ENCODE data around the gene PES1. TPM values are rescaled to one million over a fixed set of nuclear protein-coding genes. Genes with fewer than 3 reads are reported as not detected.

Gene PES1
- total and polyA plus RNA-seq, 2 donors = 29.1 to 49.1 TPM

DNA sequence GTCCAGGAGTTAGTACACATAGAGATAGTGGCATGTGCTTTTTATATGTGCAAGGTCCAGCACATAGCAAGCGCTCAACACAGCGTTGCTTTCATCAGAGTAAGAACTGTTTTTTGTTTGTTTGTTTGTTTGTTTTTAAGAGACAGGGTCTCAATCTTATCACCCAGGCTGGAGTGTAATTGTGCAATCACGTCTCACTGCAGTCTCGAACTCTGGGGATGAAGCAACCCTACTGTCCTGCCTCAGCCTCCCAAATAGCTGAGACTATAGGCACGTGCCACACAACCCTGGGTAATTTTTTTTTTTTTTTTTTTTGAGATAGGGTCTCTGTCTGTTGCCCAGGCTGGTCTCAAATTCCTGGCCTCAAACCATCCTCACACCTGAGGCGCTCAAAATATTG, 26.1 kb upstream of the PES1 start:
- WGBS = 93% methylated on average over 6 of the region's 6 CpGs
- no peaks in the 10 kb centered on the region for H3K36me3 ChIP-seq (ENCODE audit: insufficient read depth)

DNA sequence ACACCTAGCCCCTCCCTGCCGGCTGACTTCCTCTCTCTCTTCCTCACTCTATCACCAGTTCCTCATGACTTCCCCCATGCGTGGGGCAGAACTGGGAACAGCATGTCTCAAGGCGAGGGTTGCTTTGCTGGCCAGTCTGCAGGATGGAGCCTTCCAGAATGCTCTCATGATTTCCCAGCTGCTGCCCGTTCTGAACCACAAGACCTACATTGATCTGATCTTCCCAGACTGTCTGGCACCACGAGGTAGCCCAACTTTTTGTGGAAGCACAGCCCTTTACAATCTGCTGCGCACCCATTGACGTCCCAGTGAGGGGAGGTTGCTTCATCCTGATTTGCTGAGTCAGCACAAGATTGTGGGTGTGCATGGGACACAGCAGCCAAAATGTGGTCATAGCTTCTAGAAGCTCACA, 23.8 kb upstream of the PES1 start:
- Histone ChIP-seq H3K27ac (ENCODE audit: low read depth) (no peak overlapping the region), H3K4me3 (ENCODE audit: low read depth, low read length) (no peak overlapping the region), H3K36me3 (ENCODE audit: insufficient read depth) (no peaks in the 10 kb centered on the region), H3K4me1 (ENCODE audit: insufficient read depth) (no peaks in the 10 kb centered on the region)
- DNase-seq (ENCODE audit: extremely low spot score) = no peak
- WGBS = 84% methylated on average over 7 of the region's 7 CpGs

More for the DNA sequence above, 26.1 kb upstream of the PES1 start:
- Histone ChIP-seq H3K4me1 (ENCODE audit: insufficient read depth) (no peaks in the 10 kb centered on the region), H3K4me3 (ENCODE audit: low read depth, low read length) (no peak overlapping the region), H3K27ac (ENCODE audit: low read depth) (no peak overlapping the region)
- DNase-seq (ENCODE audit: extremely low spot score) = no peak

DNA sequence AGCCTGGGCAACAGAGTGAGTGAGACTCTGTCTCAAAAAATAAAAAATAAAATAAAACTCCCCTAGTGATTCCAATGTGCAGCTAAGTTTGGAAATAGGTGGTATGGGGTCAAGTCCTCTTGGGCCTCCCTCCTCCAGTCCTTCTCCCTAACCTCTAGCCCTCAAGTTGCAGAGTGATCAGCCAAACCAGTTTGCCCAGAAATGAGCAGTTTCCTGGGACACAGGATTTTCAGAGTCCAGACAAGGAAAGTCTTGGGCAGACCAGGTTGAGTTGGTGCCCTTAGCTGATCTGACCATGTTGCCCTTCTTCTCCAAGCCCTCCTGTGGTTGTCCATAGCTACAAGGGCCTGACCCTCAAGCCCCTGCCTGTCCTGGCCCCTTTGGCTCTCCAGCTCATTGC, 23.2 kb upstream of the PES1 start:
- Histone ChIP-seq H3K27ac (ENCODE audit: low read depth) (no peak overlapping the region), H3K4me1 (ENCODE audit: insufficient read depth) (no peaks in the 10 kb centered on the region), H3K4me3 (ENCODE audit: low read depth, low read length) (no peak overlapping the region), H3K36me3 (ENCODE audit: insufficient read depth) (no peaks in the 10 kb centered on the region)
- no peak for DNase-seq (ENCODE audit: extremely low spot score)

DNA sequence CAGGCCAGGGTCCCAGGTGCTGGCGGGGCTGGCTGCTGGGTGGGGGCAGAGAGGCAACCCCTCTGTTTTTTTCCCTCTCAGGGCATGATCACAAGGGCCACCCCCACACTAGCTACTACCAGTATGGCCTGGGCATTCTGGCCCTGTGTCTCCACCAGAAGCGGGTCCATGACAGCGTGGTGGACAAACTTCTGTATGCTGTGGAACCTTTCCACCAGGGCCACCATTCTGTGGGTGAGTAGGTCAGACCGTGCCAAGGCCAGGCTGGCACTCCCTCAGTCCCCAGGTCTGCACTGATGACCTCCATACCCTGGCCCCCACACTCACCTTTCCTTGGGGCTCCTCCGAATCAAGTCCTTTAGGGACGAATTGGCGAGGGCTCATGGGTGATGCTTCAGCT, 22.6 kb upstream of the PES1 start:
- no peak for DNase-seq (ENCODE audit: extremely low spot score)
- WGBS = 97% methylated on average over 7 of the region's 7 CpGs
- no peaks in the 10 kb centered on the region for H3K4me1 ChIP-seq (ENCODE audit: insufficient read depth)
- H3K27ac ChIP-seq (ENCODE audit: low read depth) = no peak overlapping the region
- no peaks in the 10 kb centered on the region for H3K36me3 ChIP-seq (ENCODE audit: insufficient read depth)
- no peak overlapping the region for H3K4me3 ChIP-seq (ENCODE audit: low read depth, low read length)

DNA sequence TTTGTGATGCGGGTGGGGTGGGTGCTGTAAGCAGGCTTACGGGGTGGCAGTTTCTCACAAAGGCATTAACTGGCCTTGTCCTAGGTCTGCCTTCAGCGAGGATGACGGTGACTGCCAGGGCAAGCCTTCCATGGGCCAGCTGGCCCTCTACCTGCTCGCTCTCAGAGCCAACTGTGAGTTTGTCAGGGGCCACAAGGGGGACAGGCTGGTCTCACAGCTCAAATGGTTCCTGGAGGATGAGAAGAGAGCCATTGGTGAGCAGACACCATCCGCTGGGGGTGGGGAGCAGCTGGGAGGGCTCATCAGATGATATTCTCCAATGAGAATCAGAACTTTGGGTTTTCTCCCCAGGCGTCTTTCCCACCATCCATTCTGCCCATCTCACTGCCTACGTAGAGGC, 21.1 kb upstream of the PES1 start:
- H3K36me3 ChIP-seq (ENCODE audit: insufficient read depth) = no peaks in the 10 kb centered on the region
- DNase-seq (ENCODE audit: extremely low spot score) = no peak
- no peak overlapping the region for H3K27ac ChIP-seq (ENCODE audit: low read depth)
- 95% methylated on average over 8 of the region's 8 CpGs for WGBS
- H3K4me1 ChIP-seq (ENCODE audit: insufficient read depth) = no peaks in the 10 kb centered on the region
- no peak overlapping the region for H3K4me3 ChIP-seq (ENCODE audit: low read depth, low read length)

DNA sequence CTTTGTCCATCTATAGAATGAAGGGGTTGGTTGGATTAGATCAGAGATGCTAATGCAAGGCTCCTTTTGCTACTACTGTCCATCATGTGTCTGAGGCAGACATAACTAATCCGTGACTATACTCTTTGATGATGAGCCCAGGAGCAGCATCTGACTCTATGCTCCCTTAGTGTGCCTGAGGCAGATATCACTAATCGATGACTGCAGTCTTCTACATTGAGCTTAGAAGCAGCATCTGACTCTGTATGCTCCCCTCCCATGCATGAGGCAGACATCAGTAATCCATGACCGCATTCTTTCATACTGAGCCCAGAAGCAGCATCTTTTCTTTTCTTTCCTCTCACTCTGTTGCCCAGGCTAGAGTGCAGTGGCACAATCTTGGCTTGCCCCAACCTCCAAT, 19.5 kb upstream of the PES1 start:
- Histone ChIP-seq H3K4me3 (ENCODE audit: low read depth, low read length) (no peak overlapping the region), H3K36me3 (ENCODE audit: insufficient read depth) (no peaks in the 10 kb centered on the region), H3K4me1 (ENCODE audit: insufficient read depth) (no peaks in the 10 kb centered on the region), H3K27ac (ENCODE audit: low read depth) (no peak overlapping the region)
- 95% methylated on average over 3 of the region's 3 CpGs for WGBS
- no peak for DNase-seq (ENCODE audit: extremely low spot score)

DNA sequence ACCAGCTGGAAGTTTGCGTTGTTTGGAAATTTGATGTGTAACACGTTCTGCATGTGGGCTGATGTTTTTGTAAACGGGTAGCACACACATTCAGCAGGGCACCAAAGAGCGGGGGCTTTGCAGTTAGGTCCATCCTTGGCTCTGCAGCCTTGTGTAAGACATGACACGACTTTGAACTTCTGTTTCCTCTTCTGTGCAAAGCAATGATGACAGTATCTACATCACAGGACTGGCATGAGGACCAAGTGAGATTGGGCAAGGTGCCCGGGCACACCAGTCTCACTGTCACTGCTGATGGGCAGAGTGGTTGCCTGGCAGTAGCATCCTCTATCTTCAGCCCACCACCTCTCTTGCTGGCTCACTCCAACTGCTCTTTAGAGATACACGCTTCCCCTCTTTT, 18.6 kb upstream of the PES1 start:
- H3K27ac ChIP-seq (ENCODE audit: low read depth) = no peak overlapping the region
- no peaks in the 10 kb centered on the region for H3K36me3 ChIP-seq (ENCODE audit: insufficient read depth)
- no peak overlapping the region for H3K4me3 ChIP-seq (ENCODE audit: low read depth, low read length)
- no peaks in the 10 kb centered on the region for H3K4me1 ChIP-seq (ENCODE audit: insufficient read depth)
- WGBS = 73% methylated on average over 7 of the region's 7 CpGs
- no peak for DNase-seq (ENCODE audit: extremely low spot score)

DNA sequence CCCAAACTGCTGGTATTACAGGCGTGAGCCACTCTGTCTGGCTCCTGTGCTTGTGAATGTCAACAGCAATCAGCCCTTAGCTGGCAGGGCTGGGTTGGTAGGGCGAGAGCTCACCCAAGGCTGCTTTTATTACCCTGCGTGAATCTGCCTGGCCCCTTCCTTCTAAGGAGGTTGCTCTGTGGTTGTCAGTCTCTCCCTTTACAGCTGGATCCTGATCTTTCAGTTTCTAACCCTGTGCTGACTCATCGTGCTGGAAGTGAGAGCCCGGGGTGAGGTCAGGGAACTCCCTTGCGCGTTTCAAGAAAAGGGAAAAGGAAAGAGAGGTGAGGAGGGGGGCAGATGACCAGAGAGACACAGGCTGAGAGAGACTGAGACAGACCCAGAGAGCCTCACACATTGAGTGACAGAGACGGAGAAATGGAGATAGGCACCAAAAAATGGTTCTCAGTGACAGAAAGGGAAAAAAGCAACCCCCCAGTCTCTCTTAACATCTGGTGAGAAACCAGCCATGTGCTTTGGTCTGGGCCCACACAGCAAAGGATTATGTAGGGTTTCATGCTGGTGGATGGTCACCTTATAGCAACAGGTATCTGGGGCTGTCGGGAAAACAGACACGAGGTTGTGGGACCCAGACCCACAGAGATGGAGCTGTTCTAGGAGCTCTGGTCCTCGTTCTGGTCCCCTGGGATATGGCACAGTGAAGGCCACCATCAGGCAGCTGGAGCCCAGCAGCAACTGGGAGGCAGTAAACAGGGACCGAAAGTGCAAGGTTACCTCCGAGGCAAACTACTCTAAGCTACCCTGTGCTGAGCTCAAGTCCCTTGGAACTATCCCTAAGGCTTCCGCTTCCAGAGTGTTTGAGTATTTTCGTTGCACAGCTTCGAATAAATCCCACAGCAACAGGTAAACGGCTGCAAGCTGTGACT, 17.8 kb upstream of the PES1 start:
- H3K4me3 ChIP-seq (ENCODE audit: low read depth, low read length) = no peak overlapping the region
- H3K36me3 ChIP-seq (ENCODE audit: insufficient read depth) = no peaks in the 10 kb centered on the region
- DNase-seq (ENCODE audit: extremely low spot score) = no peak
- no peak overlapping the region for H3K27ac ChIP-seq (ENCODE audit: low read depth)
- H3K4me1 ChIP-seq (ENCODE audit: insufficient read depth) = no peaks in the 10 kb centered on the region
- WGBS = 54% methylated on average over 17 of the region's 17 CpGs

DNA sequence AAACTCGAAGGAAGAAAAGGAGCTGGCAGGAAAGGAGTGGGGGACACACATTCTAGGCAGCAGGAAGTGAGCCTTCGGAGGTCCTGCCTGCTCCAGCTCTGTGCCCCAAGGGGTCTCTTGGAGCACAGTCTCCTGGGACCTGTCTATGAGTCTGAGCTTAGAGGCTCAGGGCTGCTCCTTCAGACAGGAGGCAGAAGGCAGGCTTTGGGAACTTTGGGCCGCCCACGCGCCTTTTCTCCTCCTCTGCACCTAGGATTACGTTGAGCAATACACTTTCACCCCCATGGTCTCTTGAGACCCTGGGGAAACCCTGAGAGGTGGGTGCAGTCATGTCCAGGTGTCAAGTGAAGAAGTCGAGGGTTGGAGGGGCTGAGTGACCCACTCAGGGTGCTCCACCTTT, 16.2 kb upstream of the PES1 start:
- no peaks in the 10 kb centered on the region for H3K4me1 ChIP-seq (ENCODE audit: insufficient read depth)
- H3K27ac ChIP-seq (ENCODE audit: low read depth) = no peak overlapping the region
- WGBS = 81% methylated on average over 7 of the region's 7 CpGs
- no peak for DNase-seq (ENCODE audit: extremely low spot score)
- H3K36me3 ChIP-seq (ENCODE audit: insufficient read depth) = no peaks in the 10 kb centered on the region
- H3K4me3 ChIP-seq (ENCODE audit: low read depth, low read length) = no peak overlapping the region

DNA sequence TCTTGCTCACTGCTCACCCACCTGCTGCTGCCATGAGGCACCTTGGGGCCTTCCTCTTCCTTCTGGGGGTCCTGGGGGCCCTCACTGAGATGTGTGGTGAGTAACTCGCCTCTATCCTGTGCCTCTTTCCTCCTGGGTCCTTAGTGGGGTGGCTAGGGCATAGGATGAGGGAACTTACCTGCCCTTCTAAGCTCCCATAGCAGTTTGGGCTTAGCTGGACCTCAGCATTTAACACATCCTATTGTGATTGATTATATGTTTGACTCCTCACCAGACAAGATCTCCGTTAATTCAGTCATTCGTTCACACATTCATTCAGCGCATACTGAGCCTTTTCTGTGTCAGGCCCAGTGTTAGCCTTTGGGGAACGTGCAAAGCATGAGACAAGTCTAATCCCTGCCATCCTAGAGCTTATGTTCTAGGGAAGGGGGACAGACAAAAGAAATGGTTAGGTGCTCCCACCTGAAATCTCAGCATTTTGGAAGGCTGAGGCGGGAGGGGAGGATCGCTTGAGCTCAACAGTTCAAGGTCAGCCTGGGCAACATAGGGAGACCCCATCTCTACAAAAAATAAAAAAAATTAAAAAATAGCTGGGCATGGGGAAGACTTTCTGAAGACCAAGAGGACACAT, 15.7 kb upstream of the PES1 start:
- WGBS = 83% methylated on average over 7 of the region's 7 CpGs
- Histone ChIP-seq H3K36me3 (ENCODE audit: insufficient read depth) (no peaks in the 10 kb centered on the region), H3K4me1 (ENCODE audit: insufficient read depth) (no peaks in the 10 kb centered on the region), H3K4me3 (ENCODE audit: low read depth, low read length) (peak overlapping the region; percentile 32), H3K27ac (ENCODE audit: low read depth) (peak overlapping the region; percentile 3)
- no peak for DNase-seq (ENCODE audit: extremely low spot score)

DNA sequence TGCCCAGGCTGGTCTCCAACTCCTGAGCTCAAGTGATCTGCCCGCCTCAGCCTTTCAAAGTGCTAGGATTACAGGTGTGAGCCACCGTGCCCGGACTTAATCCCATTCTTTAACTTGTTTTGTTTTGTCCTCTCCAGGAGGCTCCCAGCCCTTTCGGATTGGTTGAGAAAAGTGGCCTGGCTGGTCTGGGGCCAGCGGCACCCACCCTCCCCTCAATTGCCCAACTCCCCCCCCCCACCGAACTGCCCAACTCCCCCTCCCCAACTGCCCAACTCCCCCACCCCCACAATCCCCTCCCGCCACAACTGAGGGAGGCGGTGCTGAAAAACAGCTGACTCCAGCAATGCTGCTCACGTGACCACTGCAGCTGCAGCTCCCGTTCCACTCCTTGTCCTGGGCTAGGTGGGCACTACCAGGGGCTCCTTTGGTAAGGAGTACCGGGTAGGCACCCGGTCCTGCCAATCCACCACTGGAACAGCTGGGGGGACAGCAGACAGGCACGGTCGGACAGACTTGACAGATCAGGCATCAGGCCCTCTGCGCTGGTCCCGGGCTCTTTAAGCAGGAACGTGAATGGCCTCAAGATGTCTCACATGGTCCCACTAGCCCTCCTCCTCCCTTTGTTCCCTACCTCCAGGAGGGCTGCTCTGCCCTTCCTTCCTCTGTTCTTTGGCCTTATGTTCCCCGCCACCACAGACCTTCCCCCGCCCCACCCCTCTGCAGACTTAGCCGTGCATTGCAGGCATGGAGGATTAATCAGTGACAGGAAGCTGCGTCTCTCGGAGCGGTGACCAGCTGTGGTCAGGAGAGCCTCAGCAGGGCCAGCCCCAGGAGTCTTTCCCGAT, 15.0 kb upstream of the PES1 start, which contains the start of gene TCN2:
TSS of gene TCN2 (plus strand) at position 720 of the 845 bp plus-strand sequence. CDS start 158 bp downstream, outside the sequence.
- DNase-seq (ENCODE audit: extremely low spot score) = peak; percentile 29
- Histone ChIP-seq H3K36me3 (ENCODE audit: insufficient read depth) (no peaks in the 10 kb centered on the region), H3K4me1 (ENCODE audit: insufficient read depth) (no peaks in the 10 kb centered on the region), H3K4me3 (ENCODE audit: low read depth, low read length) (peak within 1 kb of the TSS; percentile 32), H3K27ac (ENCODE audit: low read depth) (peak within 1 kb of the TSS; percentile 30)
- WGBS = 1% methylated on average over 24 of the region's 24 CpGs

DNA sequence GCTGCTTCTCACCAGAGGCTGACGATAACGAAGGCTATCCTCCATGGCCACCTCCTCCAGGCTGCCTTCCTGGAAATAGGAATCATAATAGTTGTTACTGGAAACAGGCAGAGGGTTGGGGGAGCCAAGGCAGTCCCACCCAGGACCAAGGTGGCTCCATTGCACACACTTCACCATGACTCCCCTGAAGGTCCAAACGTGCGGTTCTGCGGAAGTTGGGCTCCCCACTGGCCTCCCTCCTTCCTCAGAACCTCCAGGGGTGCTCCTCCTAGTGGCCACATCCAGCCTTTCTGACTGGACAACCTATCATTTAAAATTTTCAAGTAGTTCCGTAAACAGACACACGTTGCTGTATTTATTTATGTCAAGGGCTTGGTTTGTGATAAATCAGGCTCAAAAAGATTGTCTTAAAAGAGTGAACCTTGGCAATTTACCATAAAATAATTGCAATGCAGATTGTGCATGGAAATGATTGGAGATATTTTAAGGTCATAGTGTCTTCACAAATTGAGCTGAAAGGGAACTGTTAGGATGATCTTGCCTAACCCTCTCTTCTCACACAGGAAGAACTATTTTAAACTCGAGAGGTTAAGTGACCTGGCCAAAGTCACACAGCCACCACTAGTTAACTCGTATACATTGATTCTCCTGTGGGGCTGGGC, 13.9 kb upstream of the PES1 start:
- 32% methylated on average over 9 of the region's 9 CpGs for WGBS
- Histone ChIP-seq H3K4me1 (ENCODE audit: insufficient read depth) (no peaks in the 10 kb centered on the region), H3K36me3 (ENCODE audit: insufficient read depth) (no peaks in the 10 kb centered on the region), H3K27ac (ENCODE audit: low read depth) (no peak overlapping the region), H3K4me3 (ENCODE audit: low read depth, low read length) (no peak overlapping the region)
- DNase-seq (ENCODE audit: extremely low spot score) = no peak

DNA sequence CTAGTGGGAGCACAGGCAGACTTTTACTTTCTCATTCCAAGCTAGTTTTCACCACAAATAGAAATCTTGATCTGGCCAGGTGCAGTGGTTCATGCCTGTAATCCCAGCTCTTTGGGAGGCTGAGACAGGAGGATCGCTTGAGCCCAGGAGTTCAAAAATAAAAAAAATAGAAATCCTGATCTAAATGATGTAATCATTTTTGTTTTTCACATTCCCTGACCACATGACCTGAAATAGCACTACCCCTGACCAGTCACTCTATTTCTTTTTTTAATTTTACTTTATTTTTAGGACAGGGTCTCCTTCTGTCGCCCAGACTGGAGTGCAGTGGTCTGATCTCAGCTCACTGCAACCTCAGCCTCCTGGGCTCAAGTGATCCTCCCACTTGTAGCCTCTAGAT, 13.0 kb upstream of the PES1 start:
- no peak overlapping the region for H3K27ac ChIP-seq (ENCODE audit: low read depth)
- no peak for DNase-seq (ENCODE audit: extremely low spot score)
- WGBS = 89% methylated on average over 2 of the region's 2 CpGs
- no peaks in the 10 kb centered on the region for H3K4me1 ChIP-seq (ENCODE audit: insufficient read depth)
- no peak overlapping the region for H3K4me3 ChIP-seq (ENCODE audit: low read depth, low read length)
- H3K36me3 ChIP-seq (ENCODE audit: insufficient read depth) = no peaks in the 10 kb centered on the region
